Non-pigmented ciliary epithelial cell (primary cell): ENCODE data around the gene LRRC26.

ENCODE experiments used
- DNase-seq: peaks from one replicate; pipeline ENCODE4 v3.0.0-alpha.2; 2010; ENCODE audit warnings: low read depth

LRRC26 gene

GRCh38 chr9:137169896-137170358 lies at the start of gene LRRC26:
Gene LRRC26 (minus strand): TSS chr9:137170051. CDS start chr9:137169943, 108 bp downstream.
- no peak for DNase-seq

DNA sequence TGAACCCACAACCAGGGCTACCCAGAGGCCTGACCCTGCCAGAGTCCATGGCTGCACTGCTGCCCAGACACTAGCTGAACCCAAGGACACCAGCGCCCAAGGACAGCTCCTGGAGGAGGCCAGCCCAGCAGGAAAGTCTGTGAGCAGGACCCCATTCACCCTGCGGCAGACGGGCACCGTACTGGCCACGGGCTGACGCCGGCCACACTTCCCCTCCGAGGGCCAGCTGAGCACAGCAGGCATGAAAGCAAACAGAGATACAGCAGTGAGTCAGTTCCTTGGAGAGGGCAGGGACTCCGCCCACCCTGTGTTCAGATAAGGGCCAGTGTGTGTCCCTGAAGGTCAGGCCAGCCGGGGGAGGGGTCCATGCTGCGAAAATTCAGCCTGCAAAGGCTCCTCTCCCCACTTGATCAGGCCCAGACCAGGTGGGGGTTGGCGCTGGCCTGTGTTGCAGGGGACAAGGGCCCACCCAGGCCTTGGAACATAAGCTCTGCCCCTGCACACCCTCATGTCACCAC lies 49.0 kb upstream of the LRRC26 start:
- DNase-seq: no peak

DNA sequence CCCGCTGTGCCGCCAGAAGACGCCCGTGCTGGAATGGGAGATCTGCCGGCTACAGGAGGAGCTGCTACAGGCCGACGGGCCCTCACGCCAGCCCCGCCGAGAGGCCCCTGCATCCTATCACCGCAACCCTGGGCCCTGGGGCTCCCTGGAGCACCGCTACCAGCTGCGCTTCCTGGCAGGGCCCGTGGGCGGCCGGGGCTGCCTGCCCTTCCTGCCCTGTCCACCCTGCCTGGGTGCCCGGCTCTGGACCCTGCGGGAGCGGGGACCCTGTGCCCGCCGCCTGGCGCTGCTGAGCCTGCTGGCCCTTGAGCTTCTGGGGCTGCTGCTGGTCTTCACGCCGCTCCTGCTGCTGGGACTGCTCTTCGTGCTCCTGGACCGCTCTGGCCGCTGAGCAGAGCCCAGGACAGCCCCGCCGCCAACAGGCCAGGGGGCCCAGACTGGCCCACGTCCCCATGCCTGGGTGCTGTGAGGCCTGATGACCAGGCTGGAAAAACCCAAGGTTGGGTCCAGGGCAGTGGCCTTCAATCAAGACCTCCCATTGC lies 48.4 kb upstream of the LRRC26 start:
- DNase-seq: no peak

DNA sequence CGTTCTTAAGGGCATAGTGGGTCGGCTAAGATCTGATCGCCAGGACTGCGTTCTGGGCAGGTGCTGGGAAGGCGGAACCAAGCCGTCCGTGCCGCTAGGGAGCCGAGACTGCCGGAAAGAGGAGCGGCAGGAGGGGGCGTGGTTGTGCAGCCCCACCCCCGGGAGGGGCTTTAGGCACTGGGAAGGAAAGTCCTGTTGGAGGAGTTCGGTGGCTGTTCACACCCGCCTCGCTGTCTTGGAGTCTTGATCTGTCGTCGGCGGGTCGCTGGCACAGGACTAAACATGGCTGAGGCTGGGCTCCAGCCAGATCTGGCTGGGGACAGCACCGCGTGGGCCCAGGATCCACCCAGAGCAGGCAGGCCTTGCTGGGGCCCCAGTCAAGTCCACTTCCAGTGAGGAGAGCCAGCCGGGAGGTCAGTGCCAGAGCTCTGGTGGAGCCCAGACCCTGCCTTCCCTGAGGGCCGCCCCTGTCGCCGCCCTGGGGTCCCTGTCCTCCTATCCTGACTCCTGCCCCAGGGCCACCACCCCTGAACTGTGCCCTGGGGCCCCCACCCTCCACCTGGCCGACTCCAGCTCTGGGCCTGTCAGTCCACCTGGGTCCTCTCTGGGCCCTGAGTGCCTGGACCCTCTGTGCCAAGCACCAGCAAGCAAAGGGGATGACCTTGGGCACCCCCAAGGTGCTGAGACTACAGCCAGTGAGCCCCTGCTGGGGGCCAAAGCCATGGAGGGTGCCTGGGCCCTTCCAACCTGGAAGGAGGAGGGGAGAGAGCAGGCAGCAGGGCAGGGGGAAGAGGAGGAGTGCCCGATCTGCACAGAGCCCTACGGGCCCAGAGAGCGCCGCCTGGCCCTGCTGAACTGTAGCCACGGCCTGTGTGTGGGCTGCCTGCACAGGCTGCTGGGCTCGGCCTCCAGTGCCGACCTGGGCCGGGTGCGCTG lies 47.7 kb upstream of the LRRC26 start:
- no peak for DNase-seq

DNA sequence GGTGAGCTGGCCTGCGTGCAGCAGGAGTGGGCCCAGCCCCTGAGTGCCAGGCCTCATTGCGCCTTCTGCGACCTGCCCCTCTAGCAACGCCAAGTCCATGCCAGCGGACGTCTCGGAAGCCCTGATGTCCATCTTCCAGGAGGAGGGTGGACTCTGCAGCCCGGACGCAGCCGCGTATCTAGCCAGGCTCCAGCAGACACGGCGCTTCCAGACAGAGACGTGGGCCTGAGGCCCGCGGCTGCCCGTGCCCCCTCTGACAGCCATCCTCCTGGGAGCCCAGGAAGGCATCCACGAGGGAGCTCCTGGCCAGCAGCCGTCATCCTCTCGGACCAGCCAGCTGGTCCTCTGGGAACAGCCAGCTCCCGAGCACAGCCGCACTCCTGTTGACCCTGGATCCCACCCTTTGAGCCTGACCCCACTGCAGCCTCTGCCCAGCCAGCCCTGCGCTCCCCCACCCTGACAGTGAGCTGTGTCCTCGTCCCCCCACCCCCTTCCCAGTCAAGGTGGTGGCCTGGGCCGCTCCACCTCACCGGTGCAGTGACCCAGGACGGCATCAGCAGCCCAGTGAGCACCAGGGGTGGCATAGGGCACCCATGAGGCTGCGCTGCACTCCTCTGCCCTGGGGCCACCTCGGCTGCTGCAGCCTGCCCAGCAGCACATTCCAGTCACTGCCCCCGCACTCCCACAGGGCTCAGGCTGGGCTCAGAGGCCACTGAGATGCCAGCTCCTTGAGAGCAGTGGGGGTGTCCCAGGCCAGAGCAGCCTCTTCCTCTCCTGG lies 46.5 kb upstream of the LRRC26 start:
- DNase-seq: no peak

- no peak for DNase-seq
Measured at GRCh38 chr9:137215196-137215986, 45.5 kb upstream of the LRRC26 start.

- no peak for DNase-seq
Measured at GRCh38 chr9:137214620-137215019, 44.8 kb upstream of the LRRC26 start.

DNA sequence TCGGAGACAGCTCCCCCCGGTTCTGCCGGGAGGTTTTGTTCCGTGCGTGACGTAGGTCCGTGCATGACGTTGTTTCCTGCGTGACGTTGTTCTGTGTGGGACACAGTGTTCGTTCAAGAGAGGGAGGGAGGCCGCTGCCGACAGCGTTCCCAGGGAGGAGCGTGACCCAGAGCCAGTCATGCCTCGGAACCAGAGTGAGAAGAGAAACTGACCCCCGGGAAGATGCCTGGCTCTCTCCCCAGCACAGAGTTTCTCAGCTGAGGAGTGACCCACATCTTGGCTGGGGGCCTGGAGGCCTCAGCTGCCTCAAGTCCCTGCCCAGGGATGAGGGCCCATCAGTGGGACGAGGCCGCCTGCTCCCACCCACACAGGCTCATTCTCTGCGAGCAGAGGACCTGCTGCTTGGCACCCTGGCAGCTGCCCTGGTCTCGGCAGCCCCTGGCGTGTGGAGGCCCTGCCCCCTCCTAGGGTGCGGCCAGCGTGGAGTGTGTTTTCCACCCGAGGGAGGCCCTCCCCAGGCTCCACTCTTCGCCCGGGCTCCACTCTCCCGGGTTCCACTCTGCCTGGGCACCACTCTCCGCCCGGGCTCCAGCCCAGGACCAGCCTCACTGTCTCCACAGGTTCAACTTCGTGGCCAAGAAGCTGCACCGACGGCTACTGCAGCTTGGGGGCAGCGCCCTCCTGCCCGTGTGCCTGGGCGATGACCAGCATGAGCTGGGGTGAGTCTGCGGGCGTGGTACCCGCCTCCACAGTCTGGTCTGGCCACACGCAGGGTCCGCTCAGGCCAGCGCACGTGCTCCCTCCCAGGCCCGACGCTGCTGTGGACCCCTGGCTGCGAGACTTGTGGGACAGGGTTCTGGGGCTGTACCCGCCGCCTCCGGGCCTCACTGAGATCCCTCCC lies 43.6 kb upstream of the LRRC26 start:
- DNase-seq: no peak

GRCh38 chr9:137212520-137212919 lies 42.7 kb upstream of the LRRC26 start:
- DNase-seq: no peak

- no peak for DNase-seq
Measured at GRCh38 chr9:137211532-137211931, 41.7 kb upstream of the LRRC26 start.

GRCh38 chr9:137206602-137207001 lies 36.8 kb upstream of the LRRC26 start:
- DNase-seq: no peak

GRCh38 chr9:137205126-137206069 lies 35.5 kb upstream of the LRRC26 start, which contains the start of the genes NDOR1 and TMEM203:
Gene NDOR1 (plus strand): TSS chr9:137205700. CDS start chr9:137205778, 78 bp downstream.
Gene TMEM203 (minus strand): TSS chr9:137205648. CDS start chr9:137205414, 234 bp downstream.
- no peak for DNase-seq

DNA sequence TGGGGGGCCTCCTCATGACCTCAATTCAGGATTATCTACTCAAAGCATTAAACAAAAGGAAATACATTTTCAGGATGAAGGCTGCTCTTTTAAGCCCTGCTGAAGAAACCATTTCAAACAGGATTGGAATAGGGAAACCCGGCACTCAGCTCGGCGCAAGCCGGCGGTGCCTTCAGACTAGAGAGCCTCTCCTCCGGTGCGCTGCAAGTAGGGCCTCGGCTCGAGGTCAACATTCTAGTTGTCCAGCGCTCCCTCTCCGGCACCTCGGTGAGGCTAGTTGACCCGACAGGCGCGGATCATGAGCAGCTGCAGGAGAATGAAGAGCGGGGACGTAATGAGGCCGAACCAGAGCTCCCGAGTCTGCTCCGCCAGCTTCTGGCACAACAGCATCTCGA lies 34.9 kb upstream of the LRRC26 start:
- no peak for DNase-seq

DNA sequence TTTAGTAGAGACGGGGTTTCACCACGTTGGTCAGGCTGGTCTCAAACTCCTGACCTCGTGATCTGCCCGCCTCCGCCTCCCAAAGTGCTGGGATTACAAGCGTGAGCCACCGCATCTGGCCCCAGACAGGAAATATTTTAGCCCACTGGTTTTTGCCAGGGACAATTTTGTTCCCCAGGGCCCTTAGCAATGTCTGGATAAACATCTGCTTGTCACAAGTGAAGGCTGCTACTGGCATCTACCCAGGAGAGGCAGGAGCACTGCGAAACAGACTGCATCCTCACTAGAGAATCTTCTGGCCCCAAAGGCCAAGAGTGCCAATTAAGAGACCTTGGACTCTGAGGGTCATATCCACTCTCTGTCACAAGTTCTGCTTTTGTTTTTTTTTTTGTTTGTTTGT lies 33.1 kb upstream of the LRRC26 start:
- no peak for DNase-seq

- DNase-seq: no peak
Measured at GRCh38 chr9:137201205-137201868, 31.5 kb upstream of the LRRC26 start.

- DNase-seq: peak; percentile 90
Measured at GRCh38 chr9:137200311-137201204, 30.7 kb upstream of the LRRC26 start, which contains the start of gene TPRN. Gene TPRN (minus strand): TSS chr9:137200741. CDS start chr9:137200711, 30 bp downstream.

- DNase-seq: no peak
Measured at GRCh38 chr9:137199411-137200121, 29.7 kb upstream of the LRRC26 start.
